Muscle of arm (tissue), 12 donors: ENCODE measurements around the gene ANKS3. TPM values are rescaled to one million over a fixed set of nuclear protein-coding genes. Genes with fewer than 3 reads are reported as not detected.

ENCODE experiments used
- DNase-seq: peaks from one replicate; pipeline ENCODE4 v3.0.0-alpha.2; 2013
- polyA plus RNA-seq, 12 donors: library from polyadenylated mRNA; unstranded; fragments of 120-200 nt; gene quantifications; one replicate each; pipeline ENCODE4 v1.2.1, GENCODE V29; 2013; ENCODE audit not compliant: insufficient read length in 12 of 12

ANKS3 gene
- polyA plus RNA-seq, 12 donors, result 8.3 to 20.2 (median 12.7) TPM; not detected in 1

- no peak for DNase-seq
These were observed 4.2 kb downstream of the ANKS3 start for GRCh38 chr16:4729876-4730275.

- no peak for DNase-seq
These were observed 5.4 kb downstream of the ANKS3 start for GRCh38 chr16:4728676-4729075.

- no peak for DNase-seq
These were observed 7.5 kb downstream of the ANKS3 start for GRCh38 chr16:4726616-4727015.

- DNase-seq, result no peak
These were observed 9.3 kb downstream of the ANKS3 start for GRCh38 chr16:4724661-4725270.

GRCh38 chr16:4723071-4723767 is 10.9 kb downstream of the ANKS3 start:
- DNase-seq, result no peak

GRCh38 chr16:4718466-4718865 is 15.6 kb downstream of the ANKS3 start:
- DNase-seq, result no peak

GRCh38 chr16:4714996-4715395 is 19.1 kb downstream of the ANKS3 start:
- DNase-seq, result no peak

- no peak for DNase-seq
These were observed 20.2 kb downstream of the ANKS3 start for GRCh38 chr16:4713663-4714501.

GRCh38 chr16:4709481-4709880 is 24.6 kb downstream of the ANKS3 start:
- no peak for DNase-seq

GRCh38 chr16:4706871-4707270 is 27.2 kb downstream of the ANKS3 start:
- no peak for DNase-seq

- no peak for DNase-seq
These were observed 29.2 kb downstream of the ANKS3 start for GRCh38 chr16:4704913-4705312.

GRCh38 chr16:4704491-4704890 is 29.6 kb downstream of the ANKS3 start:
- no peak for DNase-seq

GRCh38 chr16:4703906-4704305 is 30.2 kb downstream of the ANKS3 start:
- no peak for DNase-seq

GRCh38 chr16:4702466-4702808 is 31.6 kb downstream of the ANKS3 start:
- DNase-seq, result no peak

GRCh38 chr16:4701791-4702465 is 32.1 kb downstream of the ANKS3 start:
- DNase-seq, result no peak

GRCh38 chr16:4700997-4701743 is 32.9 kb downstream of the ANKS3 start:
- no peak for DNase-seq

GRCh38 chr16:4700380-4700996 is 33.6 kb downstream of the ANKS3 start:
- no peak for DNase-seq

- DNase-seq, result no peak
These were observed 35.0 kb downstream of the ANKS3 start for GRCh38 chr16:4699046-4699556.

- DNase-seq, result no peak
These were observed 35.6 kb downstream of the ANKS3 start for GRCh38 chr16:4698321-4699045.

- DNase-seq, result no peak
These were observed 36.2 kb downstream of the ANKS3 start for GRCh38 chr16:4697848-4698291.
